Measurements from ENCODE around the gene DAND5. TPM values are rescaled to one million over a fixed set of nuclear protein-coding genes. Genes with fewer than 3 reads are reported as not detected.

The DAND5 gene
- total RNA-seq, 1 donor from 2014 or later = 0.32 TPM

DNA sequence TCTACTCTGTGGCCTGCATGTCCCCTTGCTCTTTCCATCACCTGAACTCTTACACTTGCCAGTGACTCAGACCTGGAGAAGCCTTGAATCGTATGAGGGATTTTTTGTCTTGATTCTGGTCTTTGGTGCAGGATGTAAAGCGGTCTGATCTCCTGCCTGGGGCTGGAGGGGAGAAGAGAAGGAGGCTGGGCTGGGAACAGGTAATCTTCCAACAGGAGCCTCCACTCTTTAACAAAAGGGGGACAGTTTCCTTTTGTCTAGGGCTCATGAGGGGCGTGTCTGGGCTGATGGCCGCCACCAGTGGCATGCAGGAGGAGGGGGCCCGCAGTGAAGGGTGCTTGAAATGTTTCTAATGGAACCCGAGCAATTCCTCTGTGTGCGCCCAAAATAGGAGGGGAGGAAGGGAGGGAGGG lies 50.6 kb downstream of the DAND5 start:
- intact Hi-C loops (cut with DNase I) = no loop called here
- Histone ChIP-seq H3K4me1 (peaks cover 96% of the 10 kb centered on the region), H3K36me3 (no peaks in the 10 kb centered on the region), H3K27me3 (ENCODE audit: low read depth) (no peaks in the 10 kb centered on the region), H3K9me3 (no peaks in the 10 kb centered on the region), H3K4me3 (no peak overlapping the region), H3K27ac (peak overlapping the region; percentile 87)
- DNase-seq = no peak
- TF ChIP-seq, protein P1, sequence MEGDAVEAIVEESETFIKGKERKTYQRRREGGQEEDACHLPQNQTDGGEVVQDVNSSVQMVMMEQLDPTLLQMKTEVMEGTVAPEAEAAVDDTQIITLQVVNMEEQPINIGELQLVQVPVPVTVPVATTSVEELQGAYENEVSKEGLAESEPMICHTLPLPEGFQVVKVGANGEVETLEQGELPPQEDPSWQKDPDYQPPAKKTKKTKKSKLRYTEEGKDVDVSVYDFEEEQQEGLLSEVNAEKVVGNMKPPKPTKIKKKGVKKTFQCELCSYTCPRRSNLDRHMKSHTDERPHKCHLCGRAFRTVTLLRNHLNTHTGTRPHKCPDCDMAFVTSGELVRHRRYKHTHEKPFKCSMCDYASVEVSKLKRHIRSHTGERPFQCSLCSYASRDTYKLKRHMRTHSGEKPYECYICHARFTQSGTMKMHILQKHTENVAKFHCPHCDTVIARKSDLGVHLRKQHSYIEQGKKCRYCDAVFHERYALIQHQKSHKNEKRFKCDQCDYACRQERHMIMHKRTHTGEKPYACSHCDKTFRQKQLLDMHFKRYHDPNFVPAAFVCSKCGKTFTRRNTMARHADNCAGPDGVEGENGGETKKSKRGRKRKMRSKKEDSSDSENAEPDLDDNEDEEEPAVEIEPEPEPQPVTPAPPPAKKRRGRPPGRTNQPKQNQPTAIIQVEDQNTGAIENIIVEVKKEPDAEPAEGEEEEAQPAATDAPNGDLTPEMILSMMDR (IDR thresholded peaks at IDR 0.05) = no peak
- ATAC-seq = no peak

DNA sequence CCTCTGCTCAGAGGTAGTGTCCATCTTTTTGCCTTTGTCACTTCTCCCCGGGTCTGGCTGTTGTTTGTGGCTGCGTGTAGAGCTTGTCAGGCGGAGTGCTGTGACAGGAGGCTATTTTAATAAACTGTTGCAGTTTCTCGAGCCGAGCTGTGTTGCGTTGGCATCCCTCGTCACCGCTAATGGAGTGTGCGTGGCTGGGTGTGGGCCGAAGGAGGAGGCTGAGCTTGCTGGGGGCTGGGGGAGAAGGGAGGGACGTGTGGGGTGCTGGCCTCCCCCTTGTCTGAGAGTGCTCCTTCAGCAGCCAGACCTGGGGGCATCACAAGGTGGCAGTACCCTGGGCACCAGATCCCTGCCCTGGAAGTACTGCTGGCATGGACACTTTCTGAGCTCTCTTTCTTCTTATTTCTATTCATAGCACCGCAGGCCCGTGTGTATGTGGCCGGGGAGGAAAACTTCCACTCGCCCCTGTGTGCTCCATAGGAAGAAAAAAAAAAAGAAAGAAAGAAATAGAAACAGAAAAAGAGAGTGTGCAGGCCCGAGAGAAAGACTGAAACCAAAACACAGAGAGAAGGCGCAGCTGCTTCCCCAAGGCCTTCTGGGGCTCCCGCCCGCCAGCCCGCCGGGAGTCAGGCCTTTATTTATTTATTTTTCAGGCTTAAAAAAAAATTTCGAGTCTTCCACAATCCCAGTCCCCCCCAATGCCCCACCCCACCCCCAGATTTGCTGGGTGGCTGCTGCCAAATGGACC lies 52.9 kb downstream of the DAND5 start:
- DNase-seq (peak; percentile 49), ATAC-seq (peak; percentile 22 to 27)
- TF ChIP-seq, protein P1 (IDR thresholded peaks at IDR 0.05) = no peak
- intact Hi-C loops (cut with DNase I) = no loop called here
- H3K27ac ChIP-seq = peak overlapping the region; percentile 87
- no peaks in the 10 kb centered on the region for H3K9me3 ChIP-seq
- no peaks in the 10 kb centered on the region for H3K27me3 ChIP-seq (ENCODE audit: low read depth)
- H3K4me1 ChIP-seq = peaks cover 95% of the 10 kb centered on the region
- H3K4me3 ChIP-seq = peak overlapping the region; percentile 55
- no peaks in the 10 kb centered on the region for H3K36me3 ChIP-seq

DNA sequence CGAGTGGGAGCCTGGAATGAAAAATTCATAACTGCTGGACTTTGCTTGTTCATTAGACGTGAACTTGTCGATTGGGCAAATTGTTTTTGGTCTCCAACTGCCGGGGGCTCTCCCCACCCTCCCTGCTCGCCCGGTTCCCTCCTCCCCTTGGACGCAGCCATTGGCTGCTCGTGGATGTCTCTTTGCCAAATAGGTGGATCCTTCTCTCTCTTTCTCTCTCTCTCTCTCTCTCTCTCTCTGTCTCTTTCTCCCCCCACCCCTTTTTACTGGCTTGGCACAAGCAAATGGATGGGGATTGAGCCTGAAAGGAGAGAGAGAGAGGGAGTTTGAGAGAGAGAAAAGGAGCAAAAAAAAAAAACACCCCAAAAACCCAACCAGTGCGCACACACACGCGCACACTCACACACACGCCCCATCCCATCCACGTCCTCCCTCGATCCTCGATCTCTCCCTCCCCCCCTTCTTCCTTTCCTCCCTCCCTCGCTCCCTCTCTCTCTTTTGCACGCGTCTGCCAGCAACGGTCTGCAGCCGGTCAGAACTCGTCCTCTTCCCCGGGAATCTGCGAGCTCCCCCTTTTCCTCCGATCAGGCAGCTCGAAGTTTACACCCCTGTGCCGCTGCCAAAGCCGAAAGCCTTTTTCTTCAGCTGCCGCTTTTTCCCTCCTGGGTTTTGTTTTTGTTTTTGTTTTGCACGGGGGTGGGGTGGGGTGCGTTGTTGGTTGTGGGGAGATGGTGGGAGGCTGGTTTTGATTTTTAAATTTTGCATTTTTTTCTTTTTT lies 53.7 kb downstream of the DAND5 start:
- TF ChIP-seq, protein P1 (IDR thresholded peaks at IDR 0.05) = no peak
- intact Hi-C loops (cut with DNase I) = no loop called here
- H3K4me1 ChIP-seq = peaks cover 95% of the 10 kb centered on the region
- ATAC-seq = peak; percentile 74 to 80
- no peaks in the 10 kb centered on the region for H3K36me3 ChIP-seq
- H3K9me3 ChIP-seq = no peaks in the 10 kb centered on the region
- H3K27me3 ChIP-seq (ENCODE audit: low read depth) = no peaks in the 10 kb centered on the region
- peak; percentile 78 for DNase-seq
- peak overlapping the region; percentile 87 for H3K27ac ChIP-seq
- peak overlapping the region; percentile 55 for H3K4me3 ChIP-seq

DNA sequence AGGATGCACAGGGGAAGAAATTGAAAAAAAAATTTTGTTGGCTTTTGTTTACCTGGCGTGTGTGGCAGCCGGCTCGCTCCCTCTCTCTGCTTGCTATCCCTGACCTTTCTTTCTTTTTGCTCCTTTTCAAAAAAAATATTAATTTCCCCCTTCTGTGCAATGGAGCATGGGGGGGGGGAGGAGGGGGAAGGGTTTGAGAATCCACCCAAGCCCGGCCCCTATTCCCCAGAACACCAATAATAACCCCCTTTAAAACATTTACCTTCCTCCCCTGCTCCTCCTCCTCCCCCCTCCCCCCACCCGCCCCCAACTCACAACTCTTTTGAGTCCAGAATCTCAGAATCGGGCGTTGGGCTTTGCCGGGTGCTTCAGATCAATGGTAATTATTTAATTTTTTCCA lies 54.3 kb downstream of the DAND5 start:
- peak overlapping the region; percentile 55 for H3K4me3 ChIP-seq
- TF ChIP-seq, protein P1 (IDR thresholded peaks at IDR 0.05) = no peak
- no peaks in the 10 kb centered on the region for H3K9me3 ChIP-seq
- ATAC-seq (no peak), DNase-seq (no peak)
- H3K27ac ChIP-seq = peak overlapping the region; percentile 87
- peaks cover 95% of the 10 kb centered on the region for H3K4me1 ChIP-seq
- intact Hi-C loops (cut with DNase I) = no loop called here
- no peaks in the 10 kb centered on the region for H3K36me3 ChIP-seq
- no peaks in the 10 kb centered on the region for H3K27me3 ChIP-seq (ENCODE audit: low read depth)

Small RNA genes lying within 50 kb of the gene (microRNA-seq; reads per million reads assigned to microRNA genes)
- gene MIR5695 (ENCODE audit: borderline number of aligned reads) (not detected), gene MIR6515 (ENCODE audit: borderline number of aligned reads) (not detected)

Other genes with a start within 250 kb of the DAND5 start
- 42.7 TPM for gene TNPO2, start 245.6 kb upstream of the DAND5 start, total RNA-seq
- 154 TPM for gene TRIR, start 234.9 kb upstream of the DAND5 start, total RNA-seq
- gene GET3, start 232.1 kb upstream of the DAND5 start, total RNA-seq = 57.5 TPM
- not detected for gene BEST2, start 217.8 kb upstream of the DAND5 start, total RNA-seq
- 57.5 TPM for gene HOOK2, start 194.0 kb upstream of the DAND5 start, total RNA-seq
- gene JUNB, start 178.1 kb upstream of the DAND5 start, total RNA-seq = 131 TPM
- gene PRDX2, start 167.8 kb upstream of the DAND5 start, total RNA-seq = 101 TPM
- gene THSD8, start 167.5 kb upstream of the DAND5 start, total RNA-seq = 1.5 TPM
- 10.9 TPM for gene RNASEH2A, start 163.0 kb upstream of the DAND5 start, total RNA-seq
- gene RTBDN, start 135.0 kb upstream of the DAND5 start, total RNA-seq = not detected
- gene MAST1, start 131.1 kb upstream of the DAND5 start, total RNA-seq = 0.15 TPM
- 101 TPM for gene DNASE2, start 88.1 kb upstream of the DAND5 start, total RNA-seq
- gene KLF1, start 82.4 kb upstream of the DAND5 start, total RNA-seq = 0.24 TPM
- 23.9 TPM for gene GCDH, start 78.4 kb upstream of the DAND5 start, total RNA-seq
- not detected for gene SYCE2, start 50.3 kb upstream of the DAND5 start, total RNA-seq
- gene FARSA, start 35.9 kb upstream of the DAND5 start, total RNA-seq = 44.4 TPM
- 872 TPM for gene CALR, start 31.0 kb upstream of the DAND5 start, total RNA-seq
- gene RAD23A, start 23.7 kb upstream of the DAND5 start, total RNA-seq = 93.3 TPM
- 14.8 TPM for gene GADD45GIP1, start 12.4 kb upstream of the DAND5 start, total RNA-seq
- gene NFIX, start 25.9 kb downstream of the DAND5 start, total RNA-seq = 146 TPM
- gene LYL1, start 133.3 kb downstream of the DAND5 start, total RNA-seq = 27.2 TPM
- gene TRMT1, start 147.2 kb downstream of the DAND5 start, total RNA-seq = 29.3 TPM
- gene NACC1, start 148.7 kb downstream of the DAND5 start, total RNA-seq = 35.2 TPM
- gene STX10, start 180.8 kb downstream of the DAND5 start, total RNA-seq = 82.7 TPM
- 80.2 TPM for gene IER2, start 180.8 kb downstream of the DAND5 start, total RNA-seq

All from lower lobe of right lung (tissue), 2 donors.